CMK (cell line): Measurements from ENCODE around the gene KRT78.

Experiments
- DNase-seq: peaks from one replicate; pipeline ENCODE4 v3.0.0-alpha.2; 2010; ENCODE audit warnings: low read depth

KRT78 gene

DNA sequence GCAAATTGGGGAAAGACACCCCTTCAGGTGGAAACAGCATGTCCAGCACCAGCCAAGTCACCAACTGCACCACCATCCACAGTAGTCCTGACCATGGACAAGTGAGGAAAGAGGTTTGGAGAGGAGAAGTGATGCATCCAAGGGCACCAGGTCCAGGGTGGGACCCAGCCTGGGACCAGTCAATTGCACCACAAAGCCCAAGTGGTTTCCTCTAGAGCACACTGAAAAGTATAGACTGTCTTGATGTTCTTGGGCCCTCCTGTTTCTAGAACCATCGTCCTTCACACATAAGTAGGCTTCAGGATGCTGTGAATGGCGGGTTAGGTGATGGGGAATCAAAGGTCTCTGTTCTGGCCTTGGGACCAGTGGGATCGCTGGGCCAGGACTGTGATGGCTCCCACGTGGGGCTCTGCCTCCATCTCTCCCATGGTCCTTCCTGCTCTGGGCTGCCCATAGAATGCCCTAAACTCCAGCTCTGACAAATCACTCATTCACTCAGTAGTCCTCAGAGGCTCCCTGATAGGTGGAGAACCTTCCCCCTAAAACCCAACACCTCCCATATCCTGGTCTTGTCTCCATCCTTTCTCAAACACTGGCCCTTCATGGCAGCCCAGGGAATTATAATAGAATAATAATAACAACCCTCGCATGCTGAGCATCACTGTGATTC is 23.9 kb downstream of the KRT78 start:
- DNase-seq = no peak

DNA sequence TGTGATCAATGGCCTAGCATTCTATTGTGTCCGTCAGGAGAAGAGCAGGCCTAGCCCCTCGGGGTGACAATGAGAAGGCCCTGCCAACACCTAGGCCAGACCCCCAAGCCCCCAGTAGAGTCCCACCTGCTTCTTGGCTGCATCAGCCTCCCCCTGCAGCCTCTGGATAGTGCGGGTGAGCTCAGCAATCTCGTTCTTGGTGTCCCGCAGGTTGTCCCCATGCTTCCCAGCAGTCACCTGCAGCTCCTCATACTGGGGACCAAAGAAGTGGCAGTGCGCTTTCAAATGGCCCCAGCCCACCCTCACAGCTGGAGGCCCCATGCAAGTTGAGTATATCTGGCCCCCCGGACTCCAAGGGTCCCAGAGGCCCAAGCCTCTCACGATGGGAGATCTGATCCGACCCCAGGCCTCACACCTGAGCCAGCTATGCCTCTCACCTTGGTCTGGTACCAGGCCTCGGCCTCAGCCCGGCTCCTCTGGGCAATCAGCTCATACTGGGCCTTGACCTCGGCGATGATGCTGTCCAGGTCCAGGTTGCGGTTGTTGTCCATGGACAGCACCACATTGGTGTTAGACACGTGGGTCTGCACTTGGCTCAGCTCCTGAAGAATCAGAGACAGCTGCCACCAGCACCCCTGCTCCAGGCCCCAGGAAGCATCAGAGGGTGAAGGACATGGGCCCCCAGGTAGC is 24.9 kb downstream of the KRT78 start:
- no peak for DNase-seq

DNA sequence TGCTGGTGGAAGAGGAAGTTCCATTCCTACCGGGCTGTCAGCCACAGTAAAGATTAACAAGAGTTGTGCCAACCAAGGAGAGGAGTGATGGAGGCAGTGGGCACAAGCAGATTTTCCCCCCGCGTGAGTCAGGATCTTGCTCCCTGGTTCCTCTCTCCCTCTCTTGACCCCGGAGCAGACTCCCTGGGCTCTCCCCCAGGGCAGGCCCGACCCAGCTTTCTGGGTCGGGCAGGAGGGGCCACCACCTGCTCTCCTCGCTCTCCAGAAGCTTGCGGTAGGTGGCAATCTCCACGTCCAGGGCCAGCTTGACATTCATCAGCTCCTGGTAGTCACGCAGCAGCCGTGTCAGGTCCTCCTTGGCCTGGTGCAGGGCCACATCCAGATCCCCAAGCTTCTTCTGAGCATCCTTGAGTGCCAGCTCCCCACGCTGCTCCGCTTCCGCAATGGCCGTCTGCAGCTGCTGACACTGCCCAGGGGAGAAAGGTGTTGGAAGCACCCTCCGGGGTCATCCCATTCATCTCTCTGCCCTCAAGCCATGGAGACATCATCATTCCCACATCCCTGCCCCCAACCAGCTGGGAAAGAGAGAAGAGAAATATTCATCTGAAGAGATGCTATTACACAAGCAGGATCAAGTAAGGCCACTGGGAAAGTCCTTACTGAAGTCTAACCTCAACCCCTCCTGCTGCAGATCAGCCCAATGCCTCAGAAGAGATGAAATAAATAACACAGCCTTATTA is 25.9 kb downstream of the KRT78 start:
- no peak for DNase-seq

DNA sequence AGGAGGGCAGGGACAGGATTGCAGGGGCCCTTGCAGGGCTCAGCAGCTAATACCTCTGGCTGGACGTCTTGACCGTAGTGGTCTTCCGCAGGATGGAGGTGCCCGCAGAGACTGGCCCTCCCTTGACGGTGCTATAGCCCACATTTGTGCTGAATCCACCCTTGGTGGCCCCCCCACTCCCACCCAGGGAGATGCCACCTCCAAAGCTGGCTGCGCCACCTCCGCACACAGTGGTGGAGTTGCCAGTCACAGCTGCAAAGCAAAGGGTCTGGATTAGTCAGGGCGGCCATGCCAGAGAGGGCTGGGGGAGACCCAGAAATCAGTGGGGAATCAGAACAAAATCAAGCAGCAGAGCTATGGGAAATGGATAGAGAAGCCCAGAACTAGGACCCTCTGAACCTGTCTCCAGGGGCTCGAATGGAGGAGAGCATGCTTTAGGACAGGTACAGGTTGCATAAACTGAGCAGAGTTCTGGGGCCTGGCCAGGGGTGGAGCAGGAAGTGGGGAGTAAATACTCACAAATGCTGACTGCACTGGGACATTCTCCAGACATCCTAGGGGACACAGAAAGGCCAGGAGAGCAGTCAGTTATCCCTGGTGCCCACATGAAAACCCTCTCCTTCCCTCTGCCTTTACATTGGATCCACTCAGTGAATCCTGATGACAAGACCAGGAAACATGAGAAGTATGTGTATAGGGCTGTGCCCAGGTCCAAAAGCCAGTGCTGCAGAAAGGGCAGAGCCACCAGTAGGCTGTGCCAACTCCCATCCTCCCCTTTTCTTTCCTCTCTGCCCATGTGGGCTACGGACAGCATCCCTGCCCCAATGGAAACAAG is 26.8 kb downstream of the KRT78 start:
- no peak for DNase-seq

DNA sequence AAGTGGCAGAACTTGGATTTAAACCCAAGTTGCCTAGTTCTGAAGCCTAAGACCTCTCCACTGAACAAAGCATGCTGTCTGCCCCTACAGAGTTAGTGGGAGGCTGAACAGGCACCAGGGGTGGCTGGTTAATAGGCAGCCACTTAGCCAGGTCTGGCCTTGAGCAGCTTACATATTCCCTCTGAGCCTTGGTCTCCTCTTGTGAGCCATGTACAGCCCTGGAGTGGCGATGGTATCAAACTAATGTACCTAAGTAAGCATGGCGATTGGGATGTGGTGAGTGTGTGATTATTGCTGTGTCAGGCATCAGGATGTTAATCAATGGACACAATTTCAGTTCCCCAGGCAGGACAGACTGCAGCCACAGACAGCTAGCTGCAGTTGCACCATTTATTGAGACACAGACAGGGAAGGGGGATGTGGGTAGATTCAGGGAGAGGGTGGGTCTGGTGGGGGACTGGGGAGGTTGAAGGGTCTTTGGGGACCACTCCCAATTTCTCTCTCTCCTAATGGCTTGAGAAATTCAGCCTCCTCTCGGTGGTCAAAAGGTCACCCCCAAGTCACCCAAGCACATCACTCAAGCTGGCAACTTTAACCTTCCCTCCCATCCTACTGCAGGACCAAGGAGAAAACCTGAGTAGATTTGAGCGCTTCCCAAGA is 27.6 kb downstream of the KRT78 start:
- no peak for DNase-seq

DNA sequence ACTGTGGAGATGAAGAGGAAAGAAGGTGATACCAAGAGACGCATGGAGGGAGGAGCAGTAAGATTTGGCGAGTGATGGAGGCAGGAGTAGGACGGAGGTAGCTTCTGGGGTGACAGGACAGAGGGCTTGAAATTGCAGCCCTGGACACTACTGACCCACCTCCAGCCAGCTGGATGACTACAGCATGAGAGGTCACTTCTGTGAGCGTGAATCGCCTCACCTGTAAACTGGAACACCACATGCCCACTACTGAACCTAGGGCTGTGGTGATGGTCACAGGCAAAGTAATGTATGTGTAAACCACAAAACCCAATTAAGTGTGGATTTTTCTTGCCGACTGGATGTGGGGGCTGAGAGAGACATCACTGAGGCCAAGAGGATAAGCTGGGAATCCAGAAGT is 28.3 kb downstream of the KRT78 start:
- no peak for DNase-seq

DNA sequence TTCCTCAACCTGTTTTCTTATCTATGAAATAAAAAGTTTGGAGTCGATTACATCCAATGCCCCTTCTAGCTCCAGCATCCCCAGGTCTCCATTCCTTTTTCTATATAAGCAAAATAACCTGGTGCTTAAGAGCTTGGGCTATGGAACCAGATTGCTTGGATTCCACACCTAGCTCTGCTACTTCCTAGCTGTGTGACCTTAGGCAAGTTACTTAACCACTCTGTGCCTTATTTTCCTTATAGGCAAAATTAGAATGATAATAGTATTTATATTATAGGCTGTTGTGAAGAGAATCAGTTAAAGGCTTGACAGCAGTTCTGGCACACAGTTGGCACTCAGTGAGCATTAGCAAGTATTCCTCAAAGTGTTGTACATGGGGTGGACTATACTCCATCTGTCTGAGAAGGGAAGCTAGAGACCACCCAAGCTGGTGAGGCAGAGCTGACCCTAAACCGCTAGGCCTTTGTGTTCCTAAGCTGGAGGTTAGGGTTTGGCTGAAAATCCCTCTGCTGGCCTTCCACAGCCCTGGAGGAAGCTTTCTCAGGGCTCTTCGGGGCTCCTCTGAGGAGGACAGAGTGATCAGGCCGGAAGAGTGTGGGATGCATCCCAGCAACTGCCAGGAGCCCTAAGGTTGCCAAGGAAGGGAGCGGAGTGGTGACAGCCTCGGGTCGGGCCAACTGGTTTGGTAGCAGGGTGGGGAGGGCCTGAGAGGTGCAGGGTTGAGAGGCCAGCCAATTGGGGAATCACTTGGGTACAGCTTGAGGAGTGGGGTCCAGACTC is 28.9 kb downstream of the KRT78 start:
- DNase-seq = no peak

DNA sequence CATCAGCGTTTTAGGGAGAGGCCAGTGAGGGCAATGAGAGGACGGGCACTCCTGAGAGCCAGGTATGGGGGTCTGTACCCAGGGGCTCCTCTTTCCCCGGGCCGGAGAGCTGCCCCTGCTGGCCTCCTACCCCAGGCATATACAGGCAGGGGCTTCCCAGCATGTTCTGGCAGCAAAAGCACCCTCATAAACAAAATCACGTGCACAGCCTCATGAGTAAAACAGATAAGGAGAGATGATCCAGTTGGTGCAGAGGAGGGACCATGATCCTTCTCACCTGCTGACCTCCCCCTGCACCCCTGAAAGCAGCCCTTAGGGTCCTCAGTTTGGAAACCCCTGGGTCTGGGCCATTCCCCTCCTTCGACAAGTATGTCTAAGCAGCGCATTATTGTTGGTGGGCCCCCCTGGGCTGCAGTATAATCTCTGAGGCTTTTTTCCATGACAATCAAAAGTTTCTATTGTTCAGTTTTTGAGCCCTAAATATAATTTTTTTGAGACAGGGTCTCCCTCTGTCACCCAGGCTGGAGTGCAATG is 29.8 kb downstream of the KRT78 start:
- no peak for DNase-seq

DNA sequence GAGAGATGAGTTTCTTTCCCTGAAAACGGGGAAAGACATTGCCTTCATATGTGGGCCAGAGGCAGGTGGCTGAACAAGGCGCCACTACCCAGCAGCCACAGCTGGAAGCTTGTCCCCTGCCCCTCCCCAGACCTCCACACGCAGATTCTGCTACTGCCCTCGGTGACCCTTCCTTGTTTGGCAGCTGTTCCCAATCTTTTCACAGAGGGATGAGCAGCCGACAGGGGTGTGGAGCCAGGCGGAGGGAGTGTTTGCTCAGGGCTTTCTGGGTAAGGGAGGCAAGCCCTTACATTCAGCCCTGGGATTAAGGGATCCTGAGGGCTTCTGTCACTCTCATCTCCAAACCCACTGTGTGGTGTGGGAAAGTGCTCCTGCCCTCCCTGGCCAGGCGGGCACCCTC is 30.4 kb downstream of the KRT78 start:
- DNase-seq = no peak

DNA sequence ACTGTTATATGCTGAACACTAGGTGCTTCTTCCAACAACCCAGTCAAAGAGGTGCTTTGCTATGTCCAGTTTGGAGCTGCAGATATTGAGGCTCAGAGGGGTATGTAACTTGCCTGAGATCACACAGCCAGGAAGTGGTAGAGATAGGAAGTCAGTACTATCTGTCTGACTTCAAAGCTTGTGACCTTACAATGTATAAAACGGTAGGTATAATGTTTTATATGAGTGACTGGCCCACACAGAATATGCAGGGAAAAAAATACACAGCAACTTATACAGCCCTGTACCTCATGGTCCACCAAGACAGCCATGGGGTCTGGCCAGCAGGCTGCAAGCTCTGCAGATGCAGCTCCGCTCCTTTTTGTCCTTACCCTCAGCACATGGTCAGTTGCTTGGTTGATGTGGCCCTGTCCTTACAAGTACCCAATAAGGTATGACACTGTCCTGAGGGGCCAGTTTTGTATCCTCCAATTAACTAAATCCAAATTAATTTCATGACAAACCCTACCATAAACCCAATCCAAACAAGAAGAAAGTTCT is 31.0 kb downstream of the KRT78 start:
- no peak for DNase-seq

DNA sequence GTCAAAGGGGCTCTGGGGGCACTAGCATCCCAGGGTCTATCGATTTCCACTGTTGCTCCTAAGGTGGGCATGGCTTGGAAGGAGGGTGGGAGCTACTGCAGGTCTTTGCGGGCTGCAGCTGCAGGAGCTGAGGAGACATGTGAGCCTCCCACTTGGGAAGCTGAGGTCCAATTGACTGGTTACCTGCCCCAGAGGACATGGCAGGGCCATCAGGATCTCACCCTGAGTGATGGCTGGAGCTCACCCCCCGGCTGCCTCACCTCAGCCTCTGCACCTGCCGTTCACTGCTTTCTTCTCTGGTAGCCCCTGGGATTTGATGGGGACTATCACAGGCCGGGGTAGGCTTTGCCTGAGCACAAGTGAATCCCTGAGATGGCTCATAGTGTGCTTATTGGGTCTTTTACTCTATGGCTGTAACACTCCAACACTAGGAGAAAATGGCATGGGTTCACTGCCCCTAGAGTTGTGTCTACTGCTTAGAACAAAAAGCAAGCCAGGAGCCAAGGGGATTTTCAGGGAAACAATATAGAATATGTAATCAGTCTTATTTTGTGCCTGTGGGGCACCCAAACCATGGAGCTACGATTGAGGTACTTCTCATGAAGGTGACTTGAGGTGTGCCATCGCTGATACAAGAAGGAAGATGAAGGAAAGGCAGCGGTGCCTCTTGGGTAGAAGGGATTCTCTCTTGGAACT is 31.6 kb downstream of the KRT78 start:
- no peak for DNase-seq

DNA sequence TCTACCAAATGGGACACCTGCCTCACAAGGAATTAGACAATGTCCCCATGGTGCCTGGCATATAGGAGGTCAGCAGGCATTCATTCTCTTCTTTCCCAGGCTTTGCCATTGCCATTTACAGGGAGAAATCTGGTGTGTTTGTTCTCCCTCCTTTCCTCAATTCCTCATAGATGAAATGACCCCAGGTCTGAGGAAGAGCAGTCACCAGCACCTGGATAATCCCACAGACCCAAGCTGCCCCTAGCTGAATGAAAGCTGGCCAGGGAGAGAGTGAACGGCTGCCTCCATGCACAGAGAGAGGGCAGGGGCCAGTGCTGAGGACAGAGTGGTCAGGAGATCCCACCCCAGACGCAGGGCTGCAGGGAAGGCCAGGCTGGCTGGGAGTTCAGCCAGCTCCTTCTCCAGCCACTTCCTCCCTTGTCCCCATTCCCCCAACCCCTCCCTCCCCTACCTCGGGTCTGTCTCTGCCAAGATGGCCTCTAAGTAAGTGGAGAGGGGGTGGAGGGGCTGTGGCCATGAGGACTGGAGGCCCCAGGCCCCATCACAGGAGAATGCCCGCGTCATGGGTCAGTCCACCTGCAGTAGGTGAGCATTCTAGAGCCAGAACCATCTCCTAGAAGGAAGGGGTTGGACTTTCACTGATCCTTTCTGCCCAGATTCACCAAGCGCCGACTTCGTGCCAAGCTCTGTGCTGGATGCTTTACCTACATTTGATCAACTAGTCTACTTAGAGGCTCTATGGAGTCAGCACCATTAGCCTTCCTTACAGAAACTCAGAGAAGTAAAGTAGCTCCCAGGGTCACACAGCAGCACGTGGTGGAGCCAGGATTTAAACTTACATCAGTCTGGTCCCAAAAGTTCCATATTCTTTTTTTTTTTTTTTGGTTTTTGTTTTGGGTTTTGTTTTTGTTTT is 32.9 kb downstream of the KRT78 start:
- no peak for DNase-seq

DNA sequence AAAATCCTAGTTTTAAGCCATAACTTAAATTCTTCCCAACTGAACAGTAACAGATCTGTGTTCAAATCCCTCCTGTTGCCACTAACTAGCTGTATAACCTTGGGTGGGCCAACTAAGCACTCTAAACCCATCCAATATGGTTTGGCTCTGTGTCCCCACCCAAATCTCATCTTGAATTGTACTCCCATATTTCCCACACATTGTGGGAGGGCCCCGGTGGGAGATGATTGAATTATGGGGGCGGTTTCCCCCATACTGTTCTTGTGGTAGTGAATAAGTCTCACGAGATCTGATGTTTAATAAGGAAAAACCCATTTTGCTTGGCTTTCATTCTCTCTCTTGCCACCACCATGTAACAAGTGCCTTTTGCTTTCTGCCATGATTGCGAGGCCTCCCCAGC is 33.6 kb downstream of the KRT78 start:
- no peak for DNase-seq

DNA sequence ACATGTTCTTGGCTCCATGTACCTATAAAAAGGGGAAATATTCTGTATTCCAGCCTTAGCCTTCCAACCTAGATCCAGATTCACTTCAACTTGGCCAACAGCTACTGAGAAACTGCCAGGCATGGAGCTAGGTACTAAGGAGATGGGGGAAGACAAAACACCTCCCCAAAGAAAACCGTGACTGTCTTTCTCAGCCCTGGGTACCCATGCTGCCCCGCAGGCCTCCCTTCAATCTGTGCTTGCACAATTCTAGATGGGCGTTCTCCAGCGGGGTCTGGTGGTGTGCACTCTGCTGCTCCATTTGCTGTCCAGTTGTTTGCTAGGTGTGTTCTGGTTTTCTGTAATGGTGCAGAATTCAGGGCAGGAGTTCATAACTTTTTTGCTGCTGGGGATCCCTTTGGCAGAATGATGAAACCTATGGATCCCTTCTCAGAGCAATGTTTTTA is 34.1 kb downstream of the KRT78 start:
- DNase-seq = no peak

DNA sequence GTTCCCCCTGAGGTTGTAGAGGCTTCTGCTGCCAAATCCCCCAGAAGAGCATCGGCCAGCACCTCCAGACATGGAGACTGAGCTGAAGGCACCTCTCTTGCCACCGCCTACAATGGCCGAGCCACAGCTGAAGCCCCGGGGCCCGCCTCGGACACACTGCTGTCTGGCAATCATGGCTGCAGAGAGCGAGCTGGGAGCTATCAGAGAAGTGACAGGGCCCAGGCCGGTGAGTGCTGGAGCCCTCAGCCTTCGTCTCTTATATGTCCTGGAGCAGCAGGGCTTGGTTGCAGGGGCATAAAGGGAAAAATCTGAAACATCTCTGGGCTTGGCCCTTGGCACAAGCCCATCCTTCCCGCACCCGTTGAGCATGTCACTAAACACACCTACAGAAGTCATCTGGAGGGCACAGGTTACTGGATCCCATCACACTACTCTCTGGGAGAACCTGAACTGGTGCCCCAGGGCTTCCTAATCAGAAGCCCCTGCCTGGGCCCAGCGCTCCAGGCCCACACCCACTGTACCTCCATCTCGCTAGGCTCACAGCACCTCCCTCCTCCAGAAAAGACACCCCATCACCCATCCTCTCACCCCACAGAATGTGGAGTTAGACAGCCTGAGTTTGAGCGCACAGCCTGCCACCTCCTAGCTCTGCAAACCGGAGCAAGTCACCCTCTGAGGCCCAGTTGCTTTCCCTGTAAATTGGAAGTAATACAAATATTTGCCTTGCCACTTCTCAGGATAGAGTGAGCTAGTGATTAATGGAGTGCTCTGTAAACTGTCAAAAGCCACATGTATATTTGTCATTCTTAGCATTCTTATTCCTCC is 34.7 kb downstream of the KRT78 start, which contains the start of gene KRT4:
Gene KRT4, minus strand, starts transcription at position 232 of the 825 bp plus-strand sequence. Its CDS starts 58 bp downstream, at position 174.
- DNase-seq = no peak

DNA sequence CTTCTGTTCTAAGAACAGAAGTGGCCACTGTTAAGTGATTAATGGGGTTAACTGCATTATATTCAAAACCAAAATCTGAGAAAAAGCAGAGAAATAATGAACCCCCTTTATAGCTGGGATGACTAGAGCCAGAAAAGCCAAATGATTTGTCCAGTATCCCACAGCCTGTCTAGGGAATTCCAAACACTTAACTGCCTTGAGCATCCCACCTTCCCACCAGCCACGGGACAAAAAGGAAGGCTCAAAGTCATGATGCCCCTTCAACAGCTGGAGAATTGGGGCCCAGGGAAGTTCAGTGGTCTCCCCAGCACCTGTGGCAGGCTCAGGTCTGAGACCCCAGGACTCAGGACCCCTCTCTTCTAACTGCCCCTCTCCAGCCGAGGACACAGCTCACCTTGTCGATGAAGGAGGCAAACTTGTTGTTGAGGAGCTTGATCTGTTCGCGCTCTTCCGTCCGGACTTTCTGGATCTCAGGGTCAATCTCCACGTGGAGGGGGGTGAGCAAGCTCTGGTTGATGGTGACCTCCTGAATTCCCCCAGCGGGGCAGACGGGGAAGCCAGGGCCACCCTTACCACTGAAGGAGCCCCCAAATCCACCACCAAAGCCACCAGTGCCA is 35.5 kb downstream of the KRT78 start:
- no peak for DNase-seq

DNA sequence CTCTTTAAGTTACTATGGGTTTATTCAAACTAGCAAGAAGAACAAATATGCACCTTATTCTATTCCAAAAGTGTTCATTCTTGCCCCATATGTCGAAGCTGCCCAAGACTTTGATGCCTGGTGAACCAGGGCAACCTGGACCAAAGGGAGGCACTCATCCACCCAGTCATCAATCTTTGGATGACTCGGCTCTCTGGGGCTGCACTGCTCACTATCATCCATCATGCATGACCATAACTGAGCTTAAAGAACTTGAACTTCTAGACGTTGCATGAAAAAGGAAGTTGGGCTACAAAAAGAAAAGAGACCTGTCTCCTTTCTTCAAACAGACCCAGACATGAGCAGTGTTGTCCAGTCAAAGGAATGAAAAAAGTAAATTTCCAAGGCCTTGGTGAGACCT is 36.0 kb downstream of the KRT78 start:
- no peak for DNase-seq
